IMR-90 (cell line): Measurements from ENCODE around the gene LMO1. TPM values are rescaled to one million over a fixed set of nuclear protein-coding genes. Genes with fewer than 3 reads are reported as not detected.

Experiments used
- ATAC-seq: fragments of 200-7000 bp; cut with Tn5 transposase; 2 replicates; pipeline ENCODE4 v1.9.1; 2020; ENCODE audit warnings: low read depth, mild to moderate bottlenecking, moderate library complexity
- BruUV-seq: library from RNA; stranded (reverse); fragments of 400-500 nt; replicated peaks from 2 replicates; lab custom pipeline; 2021; lab: Mats Ljungman, UMichigan
- CTCF ChIA-PET: fragments of 300-600 bp; formaldehyde crosslinking; extraction: SDS; loops from one replicate; lab custom pipeline; 2021; ENCODE audit warnings: antibody characterized with exemption; lab: Yijun Ruan, JAX
- POLR2A ChIA-PET: fragments of 300-600 bp; sonication (Branson Sonifier 250); formaldehyde crosslinking; loops from one replicate; lab custom pipeline; 2022; ENCODE audit warnings: antibody characterized with exemption; ENCODE audit not compliant: unreplicated experiment; lab: Charles Lee
- DNase-seq: peaks from one replicate; pipeline ENCODE4 v3.0.0; 2013
- H2AFZ ChIP-seq: replicated peaks from 2 replicates; pipeline ENCODE3; 2013; ENCODE audit warnings: low read length, mild to moderate bottlenecking; ENCODE audit not compliant: poor library complexity
- H2AK5ac ChIP-seq: 2 replicates; pipeline ENCODE4 v1.6.1; 2013; ENCODE audit warnings: low read depth, low read length, inconsistent platforms
- H2AK9ac ChIP-seq: replicated peaks from 2 replicates; pipeline ENCODE3; 2013; ENCODE audit warnings: mild to moderate bottlenecking, low read depth, low read length, moderate library complexity; ENCODE audit not compliant: poor library complexity
- H2BK120ac ChIP-seq: 2 replicates; pipeline ENCODE4 v1.6.1; 2013; ENCODE audit warnings: low read depth, low read length, inconsistent platforms
- H2BK15ac ChIP-seq: 3 replicates; pipeline ENCODE4 v1.6.1; 2013; ENCODE audit warnings: low read depth, low read length, inconsistent platforms
- H2BK20ac ChIP-seq: 2 replicates; pipeline ENCODE4 v1.6.1; 2013; ENCODE audit warnings: low read depth, mild to moderate bottlenecking, inconsistent platforms, low read length, moderate library complexity
- H2BK5ac ChIP-seq: 2 replicates; pipeline ENCODE4 v1.6.1; 2013; ENCODE audit warnings: mild to moderate bottlenecking, low read depth, low read length, inconsistent platforms; ENCODE audit not compliant: poor library complexity, severe bottlenecking
- H3K14ac ChIP-seq: replicated peaks from 2 replicates; pipeline ENCODE4 v1.6.1; 2013; ENCODE audit warnings: low read depth, low read length, inconsistent platforms
- H3K18ac ChIP-seq: 2 replicates; pipeline ENCODE4 v1.6.1; 2013; ENCODE audit warnings: low read depth, low read length, control low read depth
- H3K23ac ChIP-seq: 2 replicates; pipeline ENCODE4 v1.6.1; 2013; ENCODE audit warnings: low read depth, low read length, inconsistent platforms
- H3K27ac ChIP-seq: 2 replicates; pipeline ENCODE4 v1.5.1; 2013; ENCODE audit warnings: mild to moderate bottlenecking, control low read depth, low read length; ENCODE audit not compliant: insufficient read depth
- H3K27me3 ChIP-seq: 2 replicates; pipeline ENCODE4 v1.6.1; 2013; ENCODE audit warnings: low read length; ENCODE audit not compliant: control insufficient read depth, insufficient read depth
- H3K36me3 ChIP-seq: 2 replicates; pipeline ENCODE4 v1.6.1; 2013; ENCODE audit warnings: low read length, mixed read lengths; ENCODE audit not compliant: control insufficient read depth, insufficient read depth
- H3K4ac ChIP-seq: 2 replicates; pipeline ENCODE4 v1.6.1; 2013; ENCODE audit warnings: low read depth, low read length, inconsistent platforms
- H3K4me1 ChIP-seq: 2 replicates; pipeline ENCODE4 v1.6.1; 2013; ENCODE audit warnings: low read length, mixed read lengths; ENCODE audit not compliant: control insufficient read depth, insufficient read depth
- H3K4me2 ChIP-seq: 2 replicates; pipeline ENCODE4 v1.6.1; 2013; ENCODE audit warnings: low read depth, mild to moderate bottlenecking, control low read depth, low read length, moderate library complexity
- H3K4me3 ChIP-seq: 2 replicates; pipeline ENCODE4 v1.5.1; 2013; ENCODE audit warnings: low read depth, mild to moderate bottlenecking, control low read depth, low read length, moderate library complexity; ENCODE audit not compliant: insufficient read depth
- H3K56ac ChIP-seq: 2 replicates; pipeline ENCODE4 v1.6.1; 2013; ENCODE audit warnings: low read length, inconsistent platforms; ENCODE audit not compliant: insufficient read depth; ENCODE audit errors: extremely low read depth
- H3K79me1 ChIP-seq, 2 experiments: 2 replicates each; pipeline ENCODE4 v1.6.1; 2013; ENCODE audit warnings: low read length in 2 of 2, inconsistent platforms in 1 of 2, low read depth in 1 of 2
- H3K9ac ChIP-seq: 2 replicates; pipeline ENCODE4 v1.6.1; 2013; ENCODE audit warnings: low read depth, low read length, control low read depth
- H3K9me1 ChIP-seq: 2 replicates; pipeline ENCODE4 v1.6.1; 2013; ENCODE audit warnings: low read length, inconsistent platforms; ENCODE audit not compliant: insufficient read depth
- H3K9me3 ChIP-seq: 2 replicates; pipeline ENCODE4 v1.6.1; 2013; ENCODE audit warnings: low read length; ENCODE audit not compliant: control insufficient read depth, insufficient read depth
- H4K20me1 ChIP-seq: 2 replicates; pipeline ENCODE4 v1.6.1; 2013; ENCODE audit warnings: low read length, inconsistent platforms; ENCODE audit not compliant: insufficient read depth
- H4K5ac ChIP-seq: 2 replicates; pipeline ENCODE4 v1.6.1; 2013; ENCODE audit warnings: mild to moderate bottlenecking, low read depth, low read length, control low read depth
- H4K8ac ChIP-seq, 2 experiments: 2 replicates each; pipeline ENCODE4 v1.6.1; 2013; ENCODE audit warnings: low read depth in 2 of 2, low read length in 2 of 2, control low read depth in 1 of 2, inconsistent platforms in 1 of 2
- H4K91ac ChIP-seq: 2 replicates; pipeline ENCODE4 v1.6.1; 2013; ENCODE audit warnings: low read depth, low read length, inconsistent platforms; ENCODE audit not compliant: insufficient read depth
- BHLHE40 ChIP-seq: fragments of 150-350 bp; IDR thresholded peaks from 2 replicates; pipeline ENCODE4 v1.6.1; 2016; ENCODE audit warnings: mild to moderate bottlenecking, low read depth, low read length
- CEBPB ChIP-seq: IDR thresholded peaks from 2 replicates; pipeline ENCODE4 v1.6.1; 2012; ENCODE audit warnings: low read depth, low read length, improper control_type of control experiment
- CHD1 ChIP-seq: IDR thresholded peaks from 2 replicates; pipeline ENCODE4 v1.6.1; 2012; ENCODE audit warnings: low read depth, low read length, improper control_type of control experiment
- CTCF ChIP-seq: conservative IDR thresholded peaks from 2 replicates; pipeline ENCODE4 v1.5.1; 2012; ENCODE audit warnings: mild to moderate bottlenecking, low read depth, low read length, improper control_type of control experiment
- ELK1 ChIP-seq: fragments of 150-350 bp; IDR thresholded peaks from 2 replicates; pipeline ENCODE4 v1.6.1; 2016; ENCODE audit warnings: low read depth, mild to moderate bottlenecking, low read length, moderate library complexity, borderline replicate concordance
- FOS ChIP-seq: fragments of 150-350 bp; IDR thresholded peaks from 2 replicates; pipeline ENCODE4 v1.6.1; 2016; ENCODE audit warnings: low read depth, low read length
- MAFK ChIP-seq: IDR thresholded peaks from 2 replicates; pipeline ENCODE4 v1.6.1; 2012; ENCODE audit warnings: low read depth, low read length, improper control_type of control experiment
- MAZ ChIP-seq: IDR thresholded peaks from 2 replicates; pipeline ENCODE4 v1.6.1; 2012; ENCODE audit warnings: low read depth, mild to moderate bottlenecking, low read length, improper control_type of control experiment, moderate library complexity, borderline replicate concordance
- MXI1 ChIP-seq: IDR thresholded peaks from 2 replicates; pipeline ENCODE4 v1.6.1; 2012; ENCODE audit warnings: low read depth, mild to moderate bottlenecking, low read length, moderate library complexity, borderline replicate concordance
- NFE2L2 ChIP-seq: fragments of 150-350 bp; IDR thresholded peaks from 2 replicates; pipeline ENCODE4 v1.6.1; 2016; ENCODE audit warnings: low read depth, mild to moderate bottlenecking, low read length
- POLR2A ChIP-seq: IDR thresholded peaks from 2 replicates; pipeline ENCODE4 v1.6.1; 2012; ENCODE audit warnings: mild to moderate bottlenecking, low read depth, low read length
- RAD21 ChIP-seq: IDR thresholded peaks from 2 replicates; pipeline ENCODE4 v1.6.1; 2012; ENCODE audit warnings: low read length, improper control_type of control experiment
- RCOR1 ChIP-seq: IDR thresholded peaks from 2 replicates; pipeline ENCODE4 v1.6.1; 2012; ENCODE audit warnings: mild to moderate bottlenecking, low read length, improper control_type of control experiment; ENCODE audit not compliant: insufficient replicate concordance
- RFX5 ChIP-seq: IDR thresholded peaks from 2 replicates; pipeline ENCODE4 v1.8.0; 2012; ENCODE audit warnings: low read depth, mild to moderate bottlenecking, low read length, moderate library complexity
- SMC3 ChIP-seq: fragments of 150-350 bp; IDR thresholded peaks from 2 replicates; pipeline ENCODE4 v1.6.1; 2016; ENCODE audit warnings: low read depth, mild to moderate bottlenecking, antibody characterized with exemption, low read length, moderate library complexity
- USF2 ChIP-seq: fragments of 150-350 bp; IDR thresholded peaks from 2 replicates; pipeline ENCODE4 v1.6.1; 2017; ENCODE audit warnings: mild to moderate bottlenecking, antibody characterized with exemption, low read length, low read depth
- WGBS, 2 experiments: methylation state at CpG; one replicate each; pipeline versions ENCODE4 v1.1.5 to v1.1.7; 2013; ENCODE audit warnings: missing lambda C conversion rate in 2 of 2; ENCODE audit not compliant: insufficient read length in 1 of 2; ENCODE audit errors: extremely low coverage in 2 of 2; 5-methylcytosine and 5-hydroxymethylcytosine counted together
- dilution Hi-C: fragments of 300-500 bp; cut with HindIII; formaldehyde crosslinking; loops from one replicate; pipeline ENCODE4 v1.14.3; 2018; ENCODE audit warnings: low sequenced_read_pairs; ENCODE audit not compliant: unreplicated experiment
- in situ Hi-C: fragments of 300-500 bp; cut with MboI; formaldehyde crosslinking; loops from 3 replicates; pipeline ENCODE4 v1.14.3; 2019; ENCODE audit warnings: low sequenced_read_pairs, inconsistent platforms, mixed read lengths
- intact Hi-C: fragments of 100-400 bp; cut with micrococcal nuclease; formaldehyde crosslinking; loops from 2 replicates; pipeline ENCODE4 v1.10.0; 2022
- polyA plus RNA-seq, 3 experiments: library from polyadenylated mRNA; depleted of rRNA; stranded (reverse); fragments of >200 nt; gene quantifications; 2 replicates each; pipeline ENCODE4 v1.2.3, GENCODE V29; 2012; ENCODE audit warnings: low replicate concordance in 1 of 3
- total RNA-seq: library from RNA; depleted of rRNA; stranded (reverse); fragments of >200 nt; gene quantifications from 2 replicates; pipeline ENCODE4 v1.2.3, GENCODE V29; 2012

LMO1 gene
- total and polyA plus RNA-seq, 2 of the 4 experiments (the other 2 are of a cell fraction), result not detected

GRCh38 chr11:8263109-8263768 lies 439 bp downstream of the LMO1 start:
- Histone ChIP-seq H2AFZ (no peak overlapping the region), H4K91ac (no peak overlapping the region), H4K20me1 (no peaks in the 10 kb centered on the region), H3K9me3 (no peaks in the 10 kb centered on the region), H3K9ac (no peak overlapping the region), H3K56ac (no peak overlapping the region), H3K18ac (no peak overlapping the region), H2BK120ac (no peak overlapping the region), H2AK5ac (no peak overlapping the region), H2AK9ac (no peak overlapping the region), H3K4ac (no peak overlapping the region), H2BK15ac (no peak overlapping the region), H3K4me1 (no peaks in the 10 kb centered on the region; the same call in 1 of the 2 replicates), H2BK5ac (no peak overlapping the region), H3K27me3 (peaks cover 78% of the 10 kb centered on the region), H3K27ac (no peak overlapping the region), H3K36me3 (no peaks in the 10 kb centered on the region), H3K4me2 (peak overlapping the region; percentile 59), H4K5ac (no peak overlapping the region), H3K9me1 (no peaks in the 10 kb centered on the region), H3K14ac (no peak overlapping the region), H3K4me3 (peak overlapping the region; percentile 27), H3K79me1 (no peaks in the 10 kb centered on the region), H2BK20ac (no peak overlapping the region), H3K23ac (no peak overlapping the region), H4K8ac (no peak overlapping the region)
- CTCF ChIA-PET, result interaction anchor here (0.7 to 2.5 kb wide), 8 partner anchors 8 to 272 kb away, joined by 3 to 9 read pairs (median 4); no protein-coding TSS in a partner anchor
- 2% methylated on average over 12 of the region's 53 CpGs; no CpG with 5 or more reads in 1 of the 2 experiments for WGBS, 2 experiments
- peak; percentile 18 for ATAC-seq
- in situ Hi-C loops, result no loop called here
- dilution Hi-C loops, result no loop called here
- no TSS peak for BruUV-seq
- TF ChIP-seq SMC3 (no peak), MAFK (no peak), NFE2L2 (no peak), ELK1 (no peak), RCOR1 (no peak), RFX5 (no peak), MXI1 (no peak), MAZ (no peak), BHLHE40 (no peak), USF2 (no peak), FOS (no peak), POLR2A (no peak), CEBPB (no peak), CHD1 (no peak), RAD21 (no peak), CTCF (no peak)
- POLR2A ChIA-PET, result no interaction called here
- DNase-seq, result no peak
- intact Hi-C loops, result loop anchor here (1.0 to 5.0 kb wide), 3 partner anchors 38 to 166 kb away; no protein-coding TSS in a partner anchor
